Suprapubic skin (tissue), 4 donors: ENCODE data around the gene IQCH.

Experiments
- CTCF ChIP-seq, 2 donors: fragments of 200-600 bp in 1 of 2; fragments of 450-650 bp in 1 of 2; sonication (generic) in 1 of 2; IDR thresholded peaks; one replicate each; pipeline ENCODE4 v1.5.1; 2016 to 2019; ENCODE audit warnings: antibody characterized with exemption in 2 of 2, mild to moderate bottlenecking in 1 of 2, moderate library complexity in 1 of 2
- EP300 ChIP-seq: sonication (generic); formaldehyde crosslinking; IDR thresholded peaks from one replicate; pipeline ENCODE4 v1.6.1; 2017; ENCODE audit warnings: antibody characterized with exemption
- POLR2A ChIP-seq, 2 donors: fragments of 450-650 bp; IDR thresholded peaks; one replicate each; pipeline ENCODE4 v1.6.1; 2017; ENCODE audit warnings: antibody characterized with exemption in 2 of 2, mild to moderate bottlenecking in 2 of 2, moderate library complexity in 2 of 2
- POLR2AphosphoS5 ChIP-seq, 3 donors: sonication (generic); formaldehyde crosslinking; IDR thresholded peaks; one replicate each; pipeline ENCODE4 v1.6.1; 2017; ENCODE audit warnings: antibody characterized with exemption in 3 of 3

GRCh38 chr15:67379530-67379929, 124.9 kb downstream of the IQCH start:
- TF ChIP-seq EP300: no peak
- no peak for TF ChIP-seq POLR2A (IDR thresholded peaks at IDR 0.05)
- no peak for TF ChIP-seq CTCF (IDR thresholded peaks at IDR 0.05)
- no peak for TF ChIP-seq POLR2AphosphoS5 (IDR thresholded peaks at IDR 0.05)
